A172 (cell line): ENCODE data around the gene ISM1. TPM values are rescaled to one million over a fixed set of nuclear protein-coding genes. Genes with fewer than 3 reads are reported as not detected.
"Not testable (repeated sequence)": the region's sequence is repeated elsewhere in the genome, so short reads cannot be mapped to it uniquely, and the experiment has no call there.

Experiments used
- DNase-seq: peaks from one replicate; pipeline ENCODE4 v3.0.0-alpha.2; 2015; ENCODE audit warnings: low spot score
- total RNA-seq: library from RNA; depleted of rRNA; stranded (reverse); fragments of >200 nt; shearing (Covaris generic); gene quantifications from 2 replicates; pipeline ENCODE4 v1.2.3, GENCODE V29; 2014

Gene ISM1
- total RNA-seq, 1 experiment from 2014 or later: not detected

- DNase-seq: no peak
These were observed 722 bp downstream of the ISM1 start for GRCh38 chr20:13221673-13222318.

- no peak for DNase-seq
These were observed 1.2 kb downstream of the ISM1 start for GRCh38 chr20:13222319-13222716.

DNA sequence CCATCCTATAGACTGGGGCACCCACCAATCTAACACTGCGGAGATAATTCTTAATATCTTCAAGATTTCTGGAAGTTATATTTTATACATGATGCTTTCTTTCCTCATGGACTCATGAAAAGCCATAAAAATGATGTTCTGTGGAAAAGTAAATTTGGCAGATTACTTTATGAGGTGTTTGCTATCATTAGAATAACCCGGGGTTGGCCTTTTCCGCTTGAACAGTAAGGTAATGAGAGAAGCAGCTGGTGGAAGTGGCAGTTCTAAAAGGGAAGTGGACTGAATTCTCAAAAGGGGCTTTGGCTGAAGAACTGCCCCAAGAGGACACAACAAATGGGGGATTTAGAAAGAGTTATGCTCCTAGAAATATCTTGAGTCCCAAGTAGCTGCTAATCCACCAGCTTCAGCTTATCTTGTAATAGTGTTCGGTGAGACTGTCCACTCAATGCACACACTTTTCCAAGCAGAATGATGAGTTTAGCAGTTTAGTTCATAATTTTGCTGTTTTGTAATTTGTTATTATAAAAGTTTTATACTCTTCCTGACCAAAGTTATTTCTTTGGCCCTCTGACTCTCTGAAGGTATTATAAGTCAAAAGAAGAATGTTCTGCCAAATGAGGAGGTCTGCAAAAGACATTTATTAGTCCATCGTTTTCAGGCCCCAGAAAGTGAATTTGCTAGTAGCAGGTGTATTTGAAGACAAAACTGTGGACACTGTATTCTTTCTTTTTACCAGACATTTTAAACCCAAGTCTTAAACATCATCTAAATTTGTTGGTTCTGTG, 2.9 kb downstream of the ISM1 start:
- DNase-seq: no peak

GRCh38 chr20:13226367-13226766, 5.3 kb downstream of the ISM1 start:
- DNase-seq: no peak

DNA sequence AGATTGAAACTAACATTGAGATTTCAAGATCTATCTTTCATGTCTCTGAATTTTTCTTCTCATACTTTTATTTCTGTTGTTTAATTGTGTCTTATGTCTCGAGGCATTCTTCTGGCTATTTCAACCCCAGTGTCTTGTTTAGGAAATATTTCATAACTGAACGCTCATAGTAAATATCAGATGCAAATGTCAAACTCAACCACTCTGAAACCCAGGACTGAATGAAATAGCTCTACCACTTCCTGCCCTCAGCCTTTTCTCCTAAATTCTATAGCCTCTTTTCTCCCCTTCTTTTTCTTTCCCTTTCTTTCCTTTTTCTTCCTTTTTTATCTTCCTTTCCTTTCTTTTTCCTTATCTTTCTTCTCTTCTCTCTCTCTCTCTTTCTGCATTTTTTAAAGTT, 7.7 kb downstream of the ISM1 start:
- no peak for DNase-seq

DNA sequence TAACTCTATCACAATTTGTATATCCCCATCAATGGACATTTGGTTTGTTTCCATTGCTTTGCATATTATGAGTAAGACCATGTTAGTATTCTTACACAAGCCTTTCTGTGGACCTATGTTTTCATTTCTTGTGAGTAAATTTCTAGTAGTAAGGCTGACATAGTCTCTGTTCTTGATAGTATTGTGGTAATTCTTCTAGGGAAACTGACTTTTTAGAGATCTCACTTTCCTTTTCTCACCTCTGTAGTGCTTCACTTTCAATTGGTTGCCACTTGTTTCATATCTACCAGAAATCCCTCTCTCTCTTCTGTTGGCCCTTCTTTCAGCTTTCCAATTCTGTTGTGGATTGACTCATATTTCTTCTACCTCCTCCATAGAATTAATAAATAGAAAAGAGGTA, 8.5 kb downstream of the ISM1 start:
- DNase-seq: no peak

DNA sequence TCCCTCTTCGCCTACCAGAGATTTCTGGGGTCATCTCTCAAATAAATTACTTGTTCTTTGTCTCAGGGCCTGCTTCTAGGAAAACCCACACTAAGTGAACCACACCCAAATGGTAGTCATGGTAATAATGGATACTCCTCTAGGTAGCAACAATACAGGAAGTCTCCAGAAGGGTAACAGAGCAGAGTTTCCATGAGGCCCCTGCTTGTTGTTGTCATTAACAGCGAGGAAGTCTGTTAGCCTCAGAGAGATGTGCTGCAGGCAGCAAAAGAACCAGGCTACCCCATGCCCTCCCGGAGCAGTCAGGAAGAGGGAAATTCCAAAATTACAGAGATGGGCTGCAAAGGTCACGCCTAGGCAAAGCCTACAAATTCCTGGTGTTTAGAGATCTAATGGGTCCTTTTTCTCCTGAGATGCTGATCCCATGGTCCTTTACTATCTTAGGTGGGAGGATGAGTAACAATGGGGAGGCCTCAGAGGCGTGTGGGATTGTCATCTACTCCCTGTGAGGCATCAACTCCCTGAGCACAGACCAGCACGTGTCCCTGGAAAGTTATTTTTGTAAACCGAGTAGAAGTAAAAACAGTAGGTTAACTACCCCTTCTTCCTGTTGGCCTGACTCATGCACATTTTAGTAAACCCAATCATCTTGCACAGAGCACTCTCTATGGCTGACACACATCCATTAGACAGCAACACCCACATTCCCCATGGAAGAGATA, 10.1 kb downstream of the ISM1 start:
- DNase-seq: peak; percentile 32

- DNase-seq: no peak
These were observed 11.9 kb downstream of the ISM1 start for GRCh38 chr20:13232999-13233398.

GRCh38 chr20:13234961-13235360, 13.9 kb downstream of the ISM1 start:
- DNase-seq: no peak

DNA sequence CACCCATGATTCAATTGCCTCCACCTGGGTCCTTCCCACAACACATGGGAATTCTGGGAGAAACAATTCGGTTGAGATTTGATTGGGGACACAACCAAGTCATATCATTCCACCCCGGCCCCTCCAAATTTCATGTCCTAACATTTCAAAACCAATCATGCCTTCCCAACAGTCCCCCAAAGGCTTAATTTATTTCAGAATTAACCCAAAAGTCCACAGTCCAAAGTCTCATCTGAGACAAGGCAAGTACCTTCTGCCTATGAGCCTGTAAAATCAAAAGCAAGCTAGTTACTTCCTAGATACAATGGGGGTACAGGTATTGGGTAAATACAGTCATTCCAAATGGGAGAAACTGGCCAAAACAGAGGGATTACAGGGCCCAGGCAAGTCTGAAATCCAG, 15.3 kb downstream of the ISM1 start:
- not testable (repeated sequence) for DNase-seq

- DNase-seq: no peak
These were observed 16.1 kb downstream of the ISM1 start for GRCh38 chr20:13236990-13237720.

GRCh38 chr20:13238001-13238653, 17.1 kb downstream of the ISM1 start:
- DNase-seq: no peak

- DNase-seq: no peak
These were observed 22.8 kb downstream of the ISM1 start for GRCh38 chr20:13243826-13244376.

DNA sequence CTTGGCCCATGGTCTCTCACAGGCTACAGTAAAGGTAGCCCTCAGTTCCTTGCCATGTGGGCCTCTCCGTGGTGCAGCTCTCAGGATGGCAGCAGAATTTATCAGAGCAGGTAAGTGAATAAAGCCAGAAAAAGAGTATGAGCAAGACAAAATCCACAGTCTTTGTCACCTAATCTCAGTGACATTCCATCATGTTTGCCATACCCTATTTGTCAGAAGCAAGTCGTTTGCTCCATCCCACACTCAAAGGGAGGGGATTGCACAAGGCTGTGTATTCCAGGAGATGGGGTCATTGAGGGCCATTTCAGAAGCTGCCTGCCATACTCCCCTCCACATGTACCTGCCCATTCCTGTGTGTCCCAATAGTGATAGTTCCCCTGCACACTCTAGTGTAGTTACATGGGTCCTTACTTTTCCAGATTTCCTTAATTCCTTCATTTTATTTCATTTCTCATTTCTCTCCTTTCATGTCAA, 24.2 kb downstream of the ISM1 start:
- DNase-seq: no peak

DNA sequence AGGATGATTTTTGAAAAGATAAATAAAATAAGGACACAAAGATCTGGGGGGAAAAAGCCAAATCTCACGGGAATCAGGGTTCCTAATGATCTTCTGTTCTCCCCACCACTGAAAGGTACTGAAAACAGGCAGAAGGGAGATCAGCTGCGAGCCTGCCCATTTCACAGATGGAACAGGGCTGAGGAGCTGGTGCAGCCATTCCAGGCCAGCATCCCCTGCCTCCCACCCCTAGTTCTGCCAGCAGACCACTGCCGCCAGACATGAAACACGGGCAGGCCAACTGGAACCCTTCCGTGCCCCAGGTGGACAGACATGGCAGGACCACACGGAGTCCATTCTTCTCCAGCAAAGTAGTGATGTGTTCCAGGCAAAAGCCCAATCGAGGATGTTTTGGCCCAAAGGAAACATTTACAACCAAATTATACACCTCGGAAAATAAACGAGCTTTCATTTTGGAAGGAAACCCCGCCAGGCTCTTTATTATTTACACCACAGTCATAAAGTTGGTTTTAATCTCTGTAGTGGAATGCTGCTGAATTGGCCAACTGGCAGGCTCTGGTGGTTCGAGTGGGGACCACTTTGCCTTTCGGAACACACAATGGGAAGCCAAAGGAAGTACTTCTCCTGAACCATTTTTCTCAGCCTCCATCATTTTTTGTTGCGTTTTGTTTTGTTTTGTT, 28.2 kb downstream of the ISM1 start:
- no peak for DNase-seq

GRCh38 chr20:13249798-13250170, 28.7 kb downstream of the ISM1 start:
- no peak for DNase-seq

DNA sequence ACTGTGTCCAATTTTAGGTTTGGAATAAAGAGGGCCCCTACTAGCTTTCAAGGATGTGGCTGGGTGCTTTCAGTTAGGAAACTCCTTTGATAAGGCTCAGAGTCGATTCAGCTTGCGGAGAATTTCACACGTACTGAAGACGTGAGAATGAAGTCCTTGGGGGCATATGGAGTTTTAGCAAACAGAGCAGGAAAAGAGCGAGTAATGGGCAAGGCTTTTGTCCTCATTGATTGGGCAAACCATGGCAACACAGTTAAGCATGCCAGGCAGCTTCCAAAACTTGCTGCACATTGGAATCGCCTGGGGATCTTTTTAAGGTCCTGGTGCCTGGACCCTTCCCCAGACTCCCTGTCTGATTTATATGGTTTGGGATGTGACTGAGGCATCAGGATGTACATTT, 29.2 kb downstream of the ISM1 start:
- DNase-seq: no peak

DNA sequence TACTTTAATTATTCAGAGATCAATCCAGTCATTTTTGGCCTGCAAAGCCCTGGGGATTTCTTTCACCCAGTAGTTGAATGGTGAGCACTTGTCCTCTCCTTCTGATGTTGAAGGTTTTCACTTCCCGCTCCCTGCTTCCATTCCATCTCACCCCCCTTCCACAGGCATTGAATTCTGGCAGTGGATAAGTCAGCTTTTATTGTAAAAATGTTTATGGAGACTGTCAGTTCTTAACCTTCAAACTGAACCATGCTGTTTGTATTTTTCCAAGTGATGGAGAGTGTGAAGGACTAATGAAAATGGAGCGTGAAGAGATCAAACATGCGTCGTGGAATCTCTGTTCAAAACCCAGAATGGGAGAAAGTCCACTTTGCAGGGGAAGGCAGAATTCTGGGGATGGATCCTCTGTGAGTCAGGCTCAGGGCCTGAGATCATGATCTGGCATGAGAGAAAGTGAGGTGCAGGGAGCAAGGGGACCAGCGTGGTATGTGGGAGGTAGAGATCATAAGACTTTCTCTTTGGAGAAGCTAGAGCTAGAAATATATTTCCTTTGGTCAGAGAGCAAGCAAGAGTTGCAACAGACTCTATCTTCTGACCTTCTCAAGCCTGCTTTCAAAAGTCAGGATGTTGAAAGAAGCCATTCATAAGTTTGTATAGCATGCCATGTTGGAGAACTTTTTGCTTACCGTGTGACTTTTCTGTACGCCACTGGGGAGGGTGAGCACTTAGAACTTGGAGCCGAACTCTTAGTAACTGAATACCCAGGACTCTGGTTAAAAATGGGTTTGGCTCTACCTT, 30.2 kb downstream of the ISM1 start:
- no peak for DNase-seq

DNA sequence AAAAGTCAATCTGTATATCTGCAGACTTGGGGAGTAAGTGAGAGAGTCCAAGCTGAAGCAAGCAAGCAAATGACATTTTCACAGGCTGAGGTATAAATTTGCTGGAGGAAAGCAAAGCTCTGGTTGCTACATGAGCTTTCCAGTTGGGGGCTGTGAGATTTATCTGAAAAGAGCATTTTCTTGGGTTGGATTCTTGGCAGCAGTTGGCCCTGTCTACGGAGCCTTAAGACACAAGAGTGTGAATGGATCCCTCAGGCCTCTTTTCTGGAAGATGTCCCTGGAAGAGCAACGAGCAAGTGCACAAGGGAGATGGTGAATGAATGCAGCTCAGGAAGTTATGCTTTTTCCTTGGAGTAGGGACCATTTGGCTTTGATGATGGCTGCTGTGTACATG, 30.8 kb downstream of the ISM1 start:
- no peak for DNase-seq

DNA sequence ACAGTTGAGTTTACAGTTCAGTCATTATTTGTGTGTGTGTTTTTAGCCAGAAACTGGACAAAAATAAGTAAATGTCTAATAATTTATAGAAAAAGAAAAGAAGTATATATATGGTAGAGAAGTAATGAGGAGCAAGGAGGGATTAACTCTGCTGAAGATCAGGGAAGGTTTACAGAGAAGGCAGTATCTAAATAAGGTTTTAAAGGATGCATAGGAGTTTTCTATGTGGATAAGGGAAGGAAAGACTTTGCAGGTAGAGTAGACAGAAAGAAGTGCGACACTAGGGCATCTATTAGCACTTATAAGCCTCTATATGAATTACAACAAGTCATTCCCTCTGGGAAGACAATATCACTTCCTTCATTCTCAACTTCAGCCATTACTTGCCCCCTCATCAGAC, 34.3 kb downstream of the ISM1 start:
- DNase-seq: no peak
